GM15510 (cell line): ENCODE data around the gene PRIMPOL.

Experiments
- POLR2A ChIP-seq: IDR thresholded peaks from 3 replicates; pipeline ENCODE4 v1.6.1; 2011; ENCODE audit warnings: borderline replicate concordance; ENCODE audit not compliant: insufficient read length; ENCODE audit errors: extremely low read depth

PRIMPOL gene

DNA sequence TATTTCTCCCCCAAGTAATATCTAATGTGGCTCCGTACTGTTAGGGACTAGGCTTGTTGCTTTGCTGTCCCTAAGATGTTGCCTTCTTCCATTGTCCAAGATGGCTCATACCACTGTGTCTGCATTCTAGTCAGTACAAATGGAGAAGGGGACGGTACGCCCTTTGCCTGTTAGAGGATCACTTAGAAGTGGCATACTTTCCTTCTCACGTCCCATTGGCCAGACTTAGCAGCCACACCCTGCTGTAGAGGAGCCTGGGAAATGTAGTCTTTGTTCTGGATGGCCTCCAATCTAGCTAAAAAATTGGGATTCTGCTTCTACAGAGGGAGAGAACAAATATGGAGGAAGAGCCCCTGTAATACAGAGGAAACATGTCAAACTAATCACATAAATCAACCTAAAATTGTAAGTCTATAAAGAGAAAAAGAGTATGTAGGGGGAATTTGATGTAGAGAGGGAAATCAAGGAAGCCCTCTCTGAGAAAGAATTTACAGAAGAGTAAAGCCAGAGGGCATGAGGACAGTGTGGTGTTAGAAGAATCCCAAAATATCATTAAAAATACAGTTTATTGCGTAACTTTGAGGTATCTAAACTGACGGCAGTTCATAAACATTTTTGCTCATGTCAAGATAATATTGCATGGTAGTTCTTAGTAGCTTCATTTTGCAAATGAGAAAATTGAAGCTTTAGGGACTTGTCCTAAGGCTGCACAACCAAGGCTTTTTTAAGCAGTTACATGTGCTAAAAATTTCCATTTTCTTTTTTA lies 15.1 kb downstream of the PRIMPOL start:
- no peak for TF ChIP-seq POLR2A

DNA sequence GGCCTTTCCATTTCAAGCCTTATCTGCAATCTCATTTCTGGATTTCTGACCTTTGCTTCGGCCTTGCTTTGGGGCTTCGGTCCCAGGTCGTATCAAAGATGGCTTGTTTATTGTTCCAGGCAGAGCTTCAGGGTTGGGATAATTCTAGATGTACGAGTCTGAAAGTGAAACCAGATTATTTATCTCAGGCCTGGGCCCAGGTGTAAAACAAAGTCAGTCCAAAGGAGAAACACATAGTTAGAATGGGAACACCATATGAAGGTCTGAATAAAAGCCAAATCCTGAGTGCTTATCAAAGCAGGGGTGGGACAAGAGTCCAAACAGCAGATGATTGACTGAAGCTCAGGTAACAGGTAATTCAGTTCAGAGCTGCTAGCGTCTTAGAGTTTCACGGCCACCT lies 17.1 kb downstream of the PRIMPOL start:
- no peak for TF ChIP-seq POLR2A

GRCh38 chr4:184668096-184668495 lies 18.6 kb downstream of the PRIMPOL start:
- no peak for TF ChIP-seq POLR2A

GRCh38 chr4:184668511-184669114 lies 19.1 kb downstream of the PRIMPOL start:
- TF ChIP-seq POLR2A: no peak

- TF ChIP-seq POLR2A: no peak
Observed at GRCh38 chr4:184669251-184669650, 19.7 kb downstream of the PRIMPOL start.

- TF ChIP-seq POLR2A: no peak
Observed at GRCh38 chr4:184671101-184671500, 21.6 kb downstream of the PRIMPOL start.

DNA sequence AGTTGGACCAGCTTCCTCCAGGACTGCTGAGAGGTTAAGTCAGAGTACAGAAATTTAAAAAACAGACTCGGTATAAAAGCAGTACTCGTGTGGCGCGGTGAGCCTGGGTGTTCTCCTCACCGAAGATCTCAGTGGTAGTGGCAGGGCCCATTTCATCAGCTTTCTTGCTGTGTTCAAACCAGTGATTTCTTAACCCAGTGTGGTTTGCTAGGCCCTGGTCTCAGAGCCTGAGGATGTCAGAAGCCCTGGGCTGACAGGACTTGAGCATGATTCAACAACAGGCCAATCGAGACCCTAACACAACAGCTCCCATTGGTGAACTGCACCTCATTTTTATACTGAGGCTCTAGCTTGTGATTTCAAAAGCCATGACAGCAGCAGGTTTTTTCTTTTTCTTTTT lies 23.2 kb downstream of the PRIMPOL start:
- TF ChIP-seq POLR2A: no peak

DNA sequence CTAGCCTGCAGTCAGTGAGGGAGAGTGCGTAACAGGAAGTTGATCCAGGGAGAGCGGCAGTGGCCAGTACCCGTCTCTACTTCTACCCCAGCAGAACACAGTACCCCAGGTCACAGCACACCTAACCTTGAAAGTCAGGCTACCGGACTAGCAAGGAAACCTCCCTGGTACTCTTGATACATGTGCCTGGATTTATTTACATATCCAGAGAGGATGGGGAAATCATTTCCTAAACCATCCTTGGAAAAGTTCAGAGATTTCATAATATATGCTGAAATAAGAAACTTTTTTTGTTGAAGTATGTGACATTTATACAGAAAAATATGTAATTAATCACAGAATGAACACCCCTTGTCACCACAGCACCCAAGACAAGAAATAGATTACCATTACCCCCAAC lies 24.5 kb downstream of the PRIMPOL start:
- no peak for TF ChIP-seq POLR2A

DNA sequence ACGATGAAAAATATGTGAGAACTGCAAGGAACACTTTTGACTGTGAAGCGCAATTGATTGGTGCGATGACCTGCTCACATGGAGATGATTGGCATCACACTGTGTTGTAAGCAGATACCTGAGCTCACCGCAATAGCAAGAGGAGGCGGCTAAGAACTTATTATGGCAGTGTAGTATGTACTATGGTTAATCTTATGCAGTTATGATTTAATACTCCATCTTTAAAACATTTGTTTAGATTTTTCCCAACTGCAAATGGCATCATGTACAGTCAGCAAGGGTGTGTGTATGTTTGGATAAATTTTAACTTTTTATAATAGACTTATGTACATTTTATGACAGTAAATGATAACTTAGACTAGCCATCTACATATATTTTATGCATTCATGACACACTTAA lies 25.5 kb downstream of the PRIMPOL start:
- no peak for TF ChIP-seq POLR2A

- no peak for TF ChIP-seq POLR2A
Observed at GRCh38 chr4:184675821-184676492, 26.4 kb downstream of the PRIMPOL start.

DNA sequence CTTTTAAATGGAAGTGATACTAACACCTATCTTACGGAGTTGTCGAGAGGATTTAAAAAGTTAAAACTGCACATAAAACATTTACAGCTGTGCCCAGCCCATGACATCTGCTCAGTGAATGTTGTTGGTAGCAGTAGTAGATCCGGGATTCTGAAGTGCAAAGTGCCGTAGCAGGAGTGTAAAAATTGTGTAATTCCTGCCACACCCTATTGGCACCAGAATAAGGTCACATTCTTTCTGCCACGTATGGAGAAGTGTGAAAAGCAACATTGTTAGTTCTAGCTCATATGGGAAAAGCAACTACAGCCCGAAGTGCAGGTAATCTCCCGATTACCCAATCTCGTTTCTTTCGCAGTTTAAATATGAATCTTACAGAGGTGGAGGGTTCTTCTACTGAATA lies 31.2 kb downstream of the PRIMPOL start:
- no peak for TF ChIP-seq POLR2A

DNA sequence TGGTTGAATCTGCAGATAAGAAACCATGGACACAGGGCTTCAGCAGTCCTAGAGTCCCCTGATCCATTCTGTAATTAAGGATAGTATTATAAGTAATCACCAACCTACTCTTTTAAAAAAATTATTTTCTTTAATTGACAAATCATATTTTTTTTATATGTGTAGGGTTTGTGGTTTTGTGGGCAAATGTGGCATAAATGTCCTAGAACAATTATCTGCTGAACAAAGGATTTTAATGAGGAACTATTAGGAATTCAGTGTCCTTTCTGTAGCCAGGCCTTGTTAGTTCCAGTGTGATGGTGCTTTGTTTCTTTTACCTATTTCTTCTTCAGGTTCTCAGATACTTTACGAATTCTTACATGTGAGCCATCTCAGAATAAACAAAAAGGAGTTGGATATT lies 32.4 kb downstream of the PRIMPOL start:
- TF ChIP-seq POLR2A: no peak

DNA sequence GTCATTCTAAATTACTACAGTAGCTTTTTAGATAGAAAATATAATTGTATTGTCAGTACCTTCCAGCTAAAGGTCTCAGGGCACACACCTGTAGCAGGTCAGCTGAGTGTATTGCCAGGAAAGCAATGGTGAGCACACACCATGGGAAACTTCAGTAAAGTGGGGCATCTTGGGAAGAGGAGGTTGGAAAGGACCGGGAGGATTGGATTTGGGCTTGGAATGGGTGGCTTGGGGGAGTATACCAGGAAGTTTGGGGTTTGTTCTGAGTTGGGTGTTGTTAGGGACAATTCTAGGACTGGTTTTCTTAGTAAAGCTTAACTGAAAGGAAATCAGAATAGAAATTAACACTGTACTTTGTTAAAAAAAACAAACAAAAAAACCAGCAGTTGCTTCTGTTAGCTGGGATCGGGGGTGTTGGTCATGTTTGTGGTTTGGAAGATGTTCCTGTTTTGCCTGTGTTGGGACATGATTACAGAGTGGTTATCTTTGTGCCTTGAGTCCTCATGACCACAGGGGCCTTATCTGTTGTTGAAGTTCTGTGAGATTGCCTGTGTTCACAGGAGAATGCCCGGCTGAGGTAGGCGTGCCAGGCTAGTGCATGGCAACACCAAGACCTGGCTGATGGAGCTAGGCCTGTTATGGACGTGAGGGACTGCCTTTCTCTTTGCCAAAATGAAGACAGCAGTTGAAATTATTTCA lies 35.1 kb downstream of the PRIMPOL start:
- no peak for TF ChIP-seq POLR2A

- no peak for TF ChIP-seq POLR2A
Observed at GRCh38 chr4:184688005-184688404, 38.5 kb downstream of the PRIMPOL start.

GRCh38 chr4:184688447-184688846 lies 38.9 kb downstream of the PRIMPOL start:
- no peak for TF ChIP-seq POLR2A
